Activated CD8-positive, alpha-beta memory T cell treated with anti-CD3 and anti-CD28 coated beads for 1 hour (primary cell): ENCODE data around the gene DMRTA1.
"Not testable (repeated sequence)": the region's sequence is repeated elsewhere in the genome, so short reads cannot be mapped to it uniquely, and the experiment has no call there.

Experiments
- DNase-seq, 2 donors: peaks; one replicate each; pipeline ENCODE4 v3.0.0-alpha.2; 2020; ENCODE audit warnings: low read depth in 1 of 2; ENCODE audit errors: extremely low read depth in 1 of 2

The DMRTA1 gene

GRCh38 chr9:22455181-22455580 is 8.6 kb downstream of the DMRTA1 start:
- no peak for DNase-seq

GRCh38 chr9:22457448-22457847 is 10.8 kb downstream of the DMRTA1 start:
- no peak for DNase-seq

- no peak for DNase-seq
Observed at GRCh38 chr9:22463205-22463604, 16.6 kb downstream of the DMRTA1 start.

- no peak for DNase-seq
Observed at GRCh38 chr9:22469928-22470544, 23.4 kb downstream of the DMRTA1 start.

- no peak for DNase-seq
Observed at GRCh38 chr9:22481566-22481965, 34.9 kb downstream of the DMRTA1 start.

GRCh38 chr9:22483528-22484070 is 37.0 kb downstream of the DMRTA1 start:
- DNase-seq: no peak

GRCh38 chr9:22496197-22496596 is 49.6 kb downstream of the DMRTA1 start:
- not testable (repeated sequence) for DNase-seq
